Measurements from ENCODE around the gene AGAP1. TPM values are rescaled to one million over a fixed set of nuclear protein-coding genes. Genes with fewer than 3 reads are reported as not detected.

AGAP1 gene
- polyA plus RNA-seq, 2 of the 4 experiments (the other 2 are of a cell fraction): 20.2 to 21.9 TPM

- no peak overlapping the region for H3K4me3 ChIP-seq
- TF ChIP-seq ZNF302 (CRISPR knock-in tag; IDR thresholded peaks at IDR 0.05): no peak
- no peak for TF ChIP-seq HEYL (CRISPR knock-in tag; IDR thresholded peaks at IDR 0.05)
- no peak for TF ChIP-seq BCL3 (IDR thresholded peaks at IDR 0.05)
- no peak for TF ChIP-seq RAD21 (conservative IDR thresholded peaks at IDR 0.05 in 1 of 2, IDR thresholded peaks at IDR 0.05 in 1 of 2)
- no peak for TF ChIP-seq NR3C1 (IDR thresholded peaks at IDR 0.05)
- TF ChIP-seq EHF (CRISPR knock-in tag; IDR thresholded peaks at IDR 0.05): no peak
- TF ChIP-seq HOXB13 (CRISPR knock-in tag; IDR thresholded peaks at IDR 0.05; ENCODE audit: low read depth): no peak
- TF ChIP-seq RNF2 (IDR thresholded peaks at IDR 0.05; ENCODE audit: borderline replicate concordance, low read depth): no peak
- TF ChIP-seq RFX5 (IDR thresholded peaks at IDR 0.05): no peak
- no peak overlapping the region for H3K27ac ChIP-seq
- H3K9me3 ChIP-seq: no peaks in the 10 kb centered on the region
- CTCF ChIA-PET: interaction anchor here (1.0 kb wide), 1 partner anchor 9 kb away, joined by 3 read pairs; no protein-coding TSS in a partner anchor
- H3K4me2 ChIP-seq: no peak overlapping the region
- POLR2A ChIA-PET: no interaction called here
- FAIRE-seq (no peak), ATAC-seq (no peak), DNase-seq (ENCODE audit: low read depth in 1 of 2, low spot score in 1 of 2) (no peak)
- H3K4me1 ChIP-seq: no peaks in the 10 kb centered on the region
- WGBS (ENCODE audit: missing lambda C conversion rate): 96% methylated on average over 7 of the region's 7 CpGs
These were observed 576.4 kb downstream of the AGAP1 start for GRCh38 chr2:236070236-236070635.

- no peak overlapping the region for H3K27ac ChIP-seq
- H3K4me2 ChIP-seq: no peak overlapping the region
- 89% methylated on average over 4 of the region's 4 CpGs for WGBS (ENCODE audit: missing lambda C conversion rate)
- no peak overlapping the region for H3K4me3 ChIP-seq
- CTCF ChIA-PET: interaction anchor here (0.9 to 2.2 kb wide), 2 partner anchors 8 to 104 kb away, joined by 3 to 7 read pairs; no protein-coding TSS in a partner anchor
- TF ChIP-seq TFCP2L1 (CRISPR knock-in tag; IDR thresholded peaks at IDR 0.05): no peak
- no peak for TF ChIP-seq ZNF302 (CRISPR knock-in tag; IDR thresholded peaks at IDR 0.05)
- TF ChIP-seq USF2 (IDR thresholded peaks at IDR 0.05): no peak
- TF ChIP-seq ZFP36 (IDR thresholded peaks at IDR 0.05; ENCODE audit: borderline replicate concordance, partially characterized antibody): no peak
- no peak for TF ChIP-seq HEYL (CRISPR knock-in tag; IDR thresholded peaks at IDR 0.05)
- no peak for TF ChIP-seq CEBPB (IDR thresholded peaks at IDR 0.05)
- TF ChIP-seq HOXB5 (CRISPR knock-in tag; IDR thresholded peaks at IDR 0.05): no peak
- TF ChIP-seq GATA3 (IDR thresholded peaks at IDR 0.05; ENCODE audit: borderline replicate concordance): no peak
- FAIRE-seq (no peak), DNase-seq (ENCODE audit: low read depth in 1 of 2, low spot score in 1 of 2) (no peak), ATAC-seq (no peak)
- POLR2A ChIA-PET: no interaction called here
- peaks cover 14% of the 10 kb centered on the region for H3K4me1 ChIP-seq
- H3K9me3 ChIP-seq: no peaks in the 10 kb centered on the region
These were observed 579.4 kb downstream of the AGAP1 start for GRCh38 chr2:236073246-236073645.

GRCh38 chr2:236073867-236074655 is 580.2 kb downstream of the AGAP1 start:
- TF ChIP-seq HDAC2 (IDR thresholded peaks at IDR 0.05): no peak
- no peak for TF ChIP-seq HOXB13 (CRISPR knock-in tag; IDR thresholded peaks at IDR 0.05; ENCODE audit: low read depth)
- no peak for TF ChIP-seq POLR2AphosphoS2 (conservative IDR thresholded peaks at IDR 0.05; ENCODE audit: low read length)
- TF ChIP-seq REST (IDR thresholded peaks at IDR 0.05): no peak
- TF ChIP-seq PBX3 (IDR thresholded peaks at IDR 0.05): no peak
- TF ChIP-seq EP300 (IDR thresholded peaks at IDR 0.05): no peak
- POLR2A ChIA-PET: no interaction called here
- no peak overlapping the region for H3K27ac ChIP-seq
- H3K4me1 ChIP-seq: peaks cover 21% of the 10 kb centered on the region
- H3K4me3 ChIP-seq: no peak overlapping the region
- FAIRE-seq: no peak
- H3K4me2 ChIP-seq: no peak overlapping the region
- no peaks in the 10 kb centered on the region for H3K9me3 ChIP-seq
- no peak for ATAC-seq
- whole genome bisulfite sequencing (ENCODE audit: missing lambda C conversion rate): 91% methylated on average over 7 of the region's 8 CpGs
- no peak for DNase-seq (ENCODE audit: low read depth in 1 of 2, low spot score in 1 of 2)
- CTCF ChIA-PET: interaction anchor here (0.9 to 2.2 kb wide), 2 partner anchors 9 to 104 kb away, joined by 3 to 7 read pairs; no protein-coding TSS in a partner anchor

All from A549 (cell line).